ENCODE data around the gene NLK.

DNA sequence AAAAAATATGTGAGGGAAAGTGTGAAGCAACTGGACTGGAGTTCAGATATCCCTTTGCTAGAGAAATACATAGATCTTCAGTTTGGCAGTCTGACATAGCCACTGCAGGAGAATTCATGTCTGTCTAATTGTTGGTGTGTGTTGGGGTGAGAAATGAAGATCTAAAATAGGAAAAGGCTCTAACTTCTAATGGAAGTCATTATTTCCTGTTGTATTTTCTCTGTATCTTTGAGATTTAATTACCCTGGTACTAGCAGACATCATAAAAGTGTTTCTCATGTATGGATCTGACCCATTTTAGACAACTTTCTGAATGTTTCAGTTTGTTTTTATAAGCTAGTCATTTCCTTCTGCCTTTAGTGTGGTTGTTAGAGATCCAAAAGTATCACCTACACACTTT is 128.3 kb downstream of the NLK start:
- TF ChIP-seq, protein P1, sequence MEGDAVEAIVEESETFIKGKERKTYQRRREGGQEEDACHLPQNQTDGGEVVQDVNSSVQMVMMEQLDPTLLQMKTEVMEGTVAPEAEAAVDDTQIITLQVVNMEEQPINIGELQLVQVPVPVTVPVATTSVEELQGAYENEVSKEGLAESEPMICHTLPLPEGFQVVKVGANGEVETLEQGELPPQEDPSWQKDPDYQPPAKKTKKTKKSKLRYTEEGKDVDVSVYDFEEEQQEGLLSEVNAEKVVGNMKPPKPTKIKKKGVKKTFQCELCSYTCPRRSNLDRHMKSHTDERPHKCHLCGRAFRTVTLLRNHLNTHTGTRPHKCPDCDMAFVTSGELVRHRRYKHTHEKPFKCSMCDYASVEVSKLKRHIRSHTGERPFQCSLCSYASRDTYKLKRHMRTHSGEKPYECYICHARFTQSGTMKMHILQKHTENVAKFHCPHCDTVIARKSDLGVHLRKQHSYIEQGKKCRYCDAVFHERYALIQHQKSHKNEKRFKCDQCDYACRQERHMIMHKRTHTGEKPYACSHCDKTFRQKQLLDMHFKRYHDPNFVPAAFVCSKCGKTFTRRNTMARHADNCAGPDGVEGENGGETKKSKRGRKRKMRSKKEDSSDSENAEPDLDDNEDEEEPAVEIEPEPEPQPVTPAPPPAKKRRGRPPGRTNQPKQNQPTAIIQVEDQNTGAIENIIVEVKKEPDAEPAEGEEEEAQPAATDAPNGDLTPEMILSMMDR (IDR thresholded peaks at IDR 0.05; ENCODE audit: borderline replicate concordance, extremely low read depth, low read length, poor library complexity, severe bottlenecking), result no peak
- no peak for TF ChIP-seq EZH2 (IDR thresholded peaks at IDR 0.05; ENCODE audit: borderline replicate concordance, low read depth, low read length, severe bottlenecking)
